ENCODE data around the gene DGKI. TPM values are rescaled to one million over a fixed set of nuclear protein-coding genes. Genes with fewer than 3 reads are reported as not detected.
A peak's percentile ranks its signal among the peaks of the same experiment; 100 is the strongest.

DGKI gene
- total and polyA plus RNA-seq, 8 donors: under 0.01 to 5.1 (median 0.20) TPM; not detected in 3

DNA sequence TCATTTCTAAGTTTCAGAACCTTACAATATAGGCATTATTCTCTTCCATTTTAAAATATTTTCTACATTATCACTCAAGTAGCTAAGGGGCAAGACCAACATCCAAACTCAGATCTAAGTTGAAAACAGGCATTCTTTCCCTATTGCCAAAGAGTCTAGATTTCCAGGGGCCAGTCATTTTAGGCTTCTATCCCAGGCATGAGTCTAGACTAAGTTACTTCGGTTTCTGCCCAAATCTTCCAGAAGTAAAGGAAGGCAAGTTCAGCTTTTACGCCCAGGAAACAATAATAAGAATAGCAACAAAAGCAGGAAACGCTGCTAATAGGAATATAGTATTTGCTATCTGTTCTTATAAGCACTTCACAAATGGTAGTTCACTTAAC is 189.9 kb downstream of the DGKI start:
- H3K27ac ChIP-seq: no peak overlapping the region
- H3K4me1 ChIP-seq: peaks cover 0 to 10% (median 0%) of the 10 kb centered on the region in 4 donors
- no peaks in the 10 kb centered on the region for H3K36me3 ChIP-seq
- DNase-seq: no peak
- no peaks in the 10 kb centered on the region for H3K9me3 ChIP-seq
- peaks cover 0 to 10% (median 0%) of the 10 kb centered on the region in 3 donors for H3K27me3 ChIP-seq
- no peak overlapping the region for H3K4me3 ChIP-seq
- WGBS, 5 donors: 75 to 87% (median 77%) methylated on average over 3 of the region's 3 CpGs
- intact Hi-C loops (cut with DNase I; ENCODE audit: low total_unique reads): loop anchor here (10.0 kb wide), 1 partner anchor 238 kb away; no protein-coding TSS in a partner anchor
- TF ChIP-seq POLR2A (IDR thresholded peaks at IDR 0.05): no peak

- H3K9me3 ChIP-seq: no peaks in the 10 kb centered on the region
- TF ChIP-seq CTCF (IDR thresholded peaks at IDR 0.05) (peak in 5 of 7 experiments; percentile 47 to 78 (median 69)), POLR2A (IDR thresholded peaks at IDR 0.05) (no peak)
- H3K4me3 ChIP-seq: no peak overlapping the region
- H3K4me1 ChIP-seq: peaks cover 0 to 10% (median 0%) of the 10 kb centered on the region in 4 donors
- WGBS, 5 donors: 2 to 4% (median 4%) methylated on average over 8 of the region's 8 CpGs
- H3K27ac ChIP-seq: no peak overlapping the region
- H3K36me3 ChIP-seq: no peaks in the 10 kb centered on the region
- intact Hi-C loops (cut with DNase I; ENCODE audit: low total_unique reads): loop anchor here (10.0 kb wide), 1 partner anchor 238 kb away; no protein-coding TSS in a partner anchor
- peak; percentile 81 to 91 for DNase-seq
- H3K27me3 ChIP-seq: peaks cover 0 to 6% (median 0%) of the 10 kb centered on the region in 3 donors
Measured at GRCh38 chr7:137656227-137656849, 190.4 kb downstream of the DGKI start.

DNA sequence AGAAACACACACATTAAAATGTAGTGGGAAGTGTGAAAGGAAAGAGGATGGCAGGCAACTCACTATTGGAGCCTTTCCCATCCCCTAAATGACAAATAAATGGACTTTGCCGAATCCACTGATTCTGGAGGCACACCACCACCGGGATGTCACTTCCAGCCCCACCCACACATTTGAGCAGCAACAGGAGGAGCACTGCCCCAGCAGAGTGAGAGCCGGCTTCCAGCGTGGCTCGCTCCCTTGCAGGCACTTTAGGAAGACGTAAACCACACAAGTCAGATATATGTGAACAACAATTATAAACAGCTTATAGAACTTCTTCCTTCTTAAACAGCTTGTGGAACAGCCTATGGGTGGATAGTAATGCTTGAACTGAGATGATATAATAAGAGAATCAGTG is 191.0 kb downstream of the DGKI start:
- TF ChIP-seq POLR2A (IDR thresholded peaks at IDR 0.05) (no peak), CTCF (IDR thresholded peaks at IDR 0.05) (no peak), POLR2AphosphoS5 (IDR thresholded peaks at IDR 0.05) (no peak), EP300 (IDR thresholded peaks at IDR 0.05) (no peak)
- H3K9me3 ChIP-seq: no peaks in the 10 kb centered on the region
- H3K27ac ChIP-seq: no peak overlapping the region
- H3K27me3 ChIP-seq: peaks cover 0 to under 1% (median 0%) of the 10 kb centered on the region in 3 donors
- WGBS, 5 donors: 69 to 72% (median 71%) methylated on average over 6 of the region's 6 CpGs
- intact Hi-C loops (cut with DNase I; ENCODE audit: low total_unique reads): loop anchor here (10.0 kb wide), 1 partner anchor 239 kb away; no protein-coding TSS in a partner anchor
- DNase-seq: no peak
- H3K4me3 ChIP-seq: no peak overlapping the region
- H3K4me1 ChIP-seq: peaks cover 0 to 10% (median 0%) of the 10 kb centered on the region in 4 donors
- no peaks in the 10 kb centered on the region for H3K36me3 ChIP-seq

- TF ChIP-seq POLR2A (IDR thresholded peaks at IDR 0.05) (no peak), CTCF (IDR thresholded peaks at IDR 0.05) (no peak), EP300 (IDR thresholded peaks at IDR 0.05) (no peak), POLR2AphosphoS5 (IDR thresholded peaks at IDR 0.05) (no peak)
- WGBS, 5 donors: 15 to 36% (median 22%) methylated on average over 1 of the region's 1 CpG
- Histone ChIP-seq H3K9me3 (no peaks in the 10 kb centered on the region), H3K36me3 (no peaks in the 10 kb centered on the region), H3K4me1 (peaks cover 0 to 10% (median 0%) of the 10 kb centered on the region in 4 donors), H3K27me3 (no peaks in the 10 kb centered on the region), H3K27ac (no peak overlapping the region), H3K4me3 (no peak overlapping the region)
- intact Hi-C loops (cut with DNase I; ENCODE audit: low total_unique reads): loop anchor here (10.0 kb wide), 1 partner anchor 242 kb away; no protein-coding TSS in a partner anchor
- no peak for DNase-seq
Measured at GRCh38 chr7:137652721-137653120, 194.1 kb downstream of the DGKI start.

Measured in stomach (tissue), 9 donors.